Choroid plexus epithelial cell (primary cell): ENCODE data around the gene MAP2K5.

Experiments
- DNase-seq: peaks from one replicate; pipeline ENCODE4 v3.0.0-alpha.2; 2010; ENCODE audit warnings: low read depth
- H3K4me3 ChIP-seq: 2 replicates; pipeline ENCODE4 v1.5.1; 2011; ENCODE audit warnings: low read depth, mild to moderate bottlenecking, control low read depth, low read length, moderate library complexity
- CTCF ChIP-seq: conservative IDR thresholded peaks from 2 replicates; pipeline ENCODE4 v1.5.1; 2011; ENCODE audit warnings: low read depth, mild to moderate bottlenecking, control low read depth, inconsistent platforms, low read length, moderate library complexity

Gene MAP2K5

DNA sequence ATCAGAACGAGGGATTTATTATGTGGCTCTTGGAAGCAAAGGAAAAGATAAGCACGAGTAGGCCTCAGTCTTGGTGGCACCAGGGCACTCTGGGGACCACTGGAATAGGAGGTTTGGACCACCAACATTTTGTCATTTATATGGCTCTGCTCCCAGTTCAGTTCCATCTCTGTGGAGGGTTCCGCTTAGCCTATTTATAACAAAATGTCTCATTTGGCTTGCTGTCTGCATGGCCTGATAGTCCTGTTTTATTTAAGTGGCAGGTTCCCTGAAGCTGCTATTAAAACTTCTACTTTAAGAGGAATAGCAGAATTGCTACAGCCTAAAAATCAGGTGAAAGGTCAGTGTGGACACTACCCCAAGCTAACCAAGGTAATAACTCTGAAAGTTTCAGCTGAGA lies 27.2 kb downstream of the MAP2K5 start:
- no peak overlapping the region for H3K4me3 ChIP-seq
- TF ChIP-seq CTCF, result no peak
- DNase-seq, result no peak

DNA sequence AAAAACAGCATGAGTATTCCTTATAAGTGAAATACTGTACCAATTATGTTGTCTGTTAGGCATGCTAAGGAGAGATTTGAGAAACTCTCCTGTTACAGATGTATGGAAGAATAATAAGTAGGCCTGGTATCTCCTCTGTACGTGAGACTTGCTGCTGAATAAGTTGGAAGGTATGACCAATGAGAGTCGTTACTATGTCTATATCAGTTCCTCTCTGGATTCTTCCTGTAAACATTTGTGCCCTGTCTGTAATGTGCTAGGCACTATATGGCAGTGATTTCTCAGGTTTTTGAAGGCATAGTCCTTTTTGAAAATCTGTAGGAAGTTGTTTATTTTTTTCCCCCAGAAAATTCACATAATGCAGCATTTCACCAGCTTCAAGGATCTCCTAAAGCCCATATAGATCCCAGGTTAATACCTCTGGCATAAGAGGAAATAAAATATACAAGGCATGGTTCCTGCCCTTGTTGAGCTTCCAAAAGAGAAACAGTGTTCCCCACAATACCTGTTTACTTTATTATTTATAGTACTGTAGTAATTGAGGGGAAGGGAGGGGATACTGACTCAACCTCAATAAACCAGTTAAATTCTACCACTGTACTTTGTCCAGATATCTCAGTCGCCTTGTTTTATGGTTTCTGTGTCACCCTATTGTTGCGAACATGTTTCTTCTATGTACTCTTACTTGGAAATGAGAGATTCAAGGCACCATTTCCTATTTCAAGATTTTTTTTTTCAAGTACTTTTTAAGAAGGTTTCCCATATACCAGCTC lies 28.6 kb downstream of the MAP2K5 start:
- no peak for DNase-seq
- H3K4me3 ChIP-seq, result no peak overlapping the region
- no peak for TF ChIP-seq CTCF

GRCh38 chr15:67571648-67572415 lies 29.3 kb downstream of the MAP2K5 start:
- no peak overlapping the region for H3K4me3 ChIP-seq
- TF ChIP-seq CTCF, result no peak
- no peak for DNase-seq

DNA sequence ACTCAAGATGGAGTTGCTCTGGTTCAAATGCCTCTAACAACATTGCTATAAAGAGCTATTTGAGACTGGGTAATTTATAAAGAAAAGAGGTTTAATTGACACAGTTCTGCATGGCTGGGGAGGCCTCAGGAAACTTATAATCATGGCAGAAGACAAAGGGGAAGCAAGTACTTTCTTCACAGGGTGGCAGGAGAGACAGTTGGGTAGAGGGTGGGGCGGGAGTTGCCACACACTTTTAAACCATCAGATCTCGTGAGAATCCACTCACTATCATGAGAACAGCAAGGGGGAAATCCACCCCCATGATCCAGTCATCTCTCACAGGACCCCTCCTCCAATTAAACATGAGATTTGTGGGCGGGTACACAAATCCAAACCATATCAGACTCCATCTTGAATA lies 30.7 kb downstream of the MAP2K5 start:
- no peak overlapping the region for H3K4me3 ChIP-seq
- DNase-seq, result no peak
- TF ChIP-seq CTCF, result no peak

- DNase-seq, result no peak
- TF ChIP-seq CTCF, result no peak
- no peak overlapping the region for H3K4me3 ChIP-seq
Observed at GRCh38 chr15:67575039-67575502, 32.6 kb downstream of the MAP2K5 start.

DNA sequence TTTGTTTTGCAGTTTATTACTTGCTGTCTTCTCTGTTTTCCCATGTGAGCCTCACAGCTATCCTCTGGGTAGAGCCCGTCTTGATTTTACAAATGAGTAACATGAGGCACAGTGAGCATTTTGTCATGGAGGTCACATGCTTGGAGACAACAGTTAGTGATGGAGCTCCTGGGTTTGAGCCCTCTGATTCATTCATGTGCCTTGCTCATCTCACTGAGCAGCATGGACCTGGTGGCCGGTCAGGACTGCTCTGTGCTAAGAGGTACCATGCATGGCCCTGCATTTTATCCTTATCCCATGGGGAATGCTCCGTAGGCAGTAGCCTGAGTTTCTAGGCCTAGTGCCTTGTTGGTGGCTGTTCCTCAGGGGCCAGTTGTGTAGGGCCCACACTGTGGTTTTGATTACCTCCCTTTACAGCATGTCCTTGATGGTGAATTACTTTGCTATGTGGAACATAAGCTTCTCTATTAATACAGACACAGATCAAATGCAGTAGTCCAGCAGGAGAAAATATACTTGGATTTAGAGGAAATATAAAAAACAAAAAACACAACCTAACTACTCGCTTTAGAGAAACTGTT lies 35.6 kb downstream of the MAP2K5 start:
- TF ChIP-seq CTCF, result no peak
- DNase-seq, result no peak

More for the DNA sequence above, 35.6 kb downstream of the MAP2K5 start:
- no peak overlapping the region for H3K4me3 ChIP-seq
